Stomach smooth muscle (tissue), 2 donors: ENCODE measurements around the gene SFXN5.

ENCODE experiments used
- H3K27ac ChIP-seq: one replicate; pipeline ENCODE4 v1.7.0; 2013; ENCODE audit warnings: mild to moderate bottlenecking, low read length, inconsistent platforms
- H3K27me3 ChIP-seq, 2 donors: one replicate each; pipeline ENCODE4 v1.7.0; 2013; ENCODE audit warnings: low read length in 2 of 2; ENCODE audit not compliant: insufficient read depth in 2 of 2, control insufficient read depth in 1 of 2
- H3K36me3 ChIP-seq, 2 donors: one replicate each; pipeline ENCODE4 v1.7.0; 2013; ENCODE audit warnings: low read length in 2 of 2; ENCODE audit not compliant: control insufficient read depth in 2 of 2, insufficient read depth in 2 of 2
- H3K4me1 ChIP-seq: one replicate; pipeline ENCODE4 v1.7.0; 2013; ENCODE audit warnings: low read length; ENCODE audit not compliant: control insufficient read depth, insufficient read depth
- H3K4me3 ChIP-seq, 2 donors: one replicate each; pipeline ENCODE4 v1.7.0; 2013; ENCODE audit warnings: low read length in 2 of 2
- H3K9ac ChIP-seq, 2 donors: one replicate each; pipeline ENCODE4 v1.7.0; 2013; ENCODE audit warnings: low read length in 2 of 2, mild to moderate bottlenecking in 1 of 2
- H3K9me3 ChIP-seq, 2 donors: one replicate each; pipeline ENCODE4 v1.7.0; 2013; ENCODE audit warnings: low read length in 2 of 2; ENCODE audit not compliant: control insufficient read depth in 2 of 2
- donor health status: healthy.
- donor health status: Pancreatic carcinoma.

The SFXN5 gene

DNA sequence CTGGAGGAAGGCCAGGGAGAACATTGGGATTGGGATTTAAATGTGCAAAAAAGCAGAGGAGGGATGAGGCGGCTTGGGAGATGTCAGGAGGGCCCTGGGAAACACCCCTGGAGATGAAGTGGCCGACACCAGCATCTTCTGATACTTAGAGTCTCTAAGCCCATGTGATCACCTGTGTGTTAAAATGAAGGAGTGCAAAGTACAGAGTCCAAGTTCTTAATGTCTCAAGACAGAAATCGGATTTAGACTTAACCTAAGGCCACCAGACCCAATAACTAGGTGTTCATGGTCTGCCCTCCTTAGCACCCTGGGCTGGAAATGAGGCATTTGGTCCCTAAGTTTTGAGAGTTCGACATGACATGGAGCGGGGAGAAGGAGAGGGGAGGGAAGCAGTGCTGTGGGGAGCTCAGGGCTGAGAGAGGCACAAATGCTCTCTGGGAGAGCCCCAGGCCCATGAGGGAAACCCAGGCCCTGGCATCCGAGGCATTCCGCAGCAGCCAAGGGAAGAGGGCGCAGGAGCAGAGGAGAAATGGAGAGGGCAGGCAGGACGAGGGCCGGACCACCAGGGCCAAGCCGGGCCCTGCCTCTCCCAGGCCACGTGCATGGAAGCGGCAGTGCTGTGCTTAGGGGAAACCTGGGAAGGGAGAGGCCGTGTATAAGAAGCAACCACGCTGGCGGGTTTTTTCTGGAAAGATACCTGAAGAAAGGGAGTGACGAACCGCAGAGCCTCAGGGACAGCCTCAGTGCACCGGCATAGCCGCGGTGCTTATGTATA lies 63.3 kb downstream of the SFXN5 start:
- Histone ChIP-seq H3K9ac (no peak overlapping the region), H3K4me1 (no peaks in the 10 kb centered on the region), H3K36me3 (peaks cover 0 to 6% of the 10 kb centered on the region in 2 donors), H3K9me3 (no peaks in the 10 kb centered on the region), H3K27ac (no peak overlapping the region), H3K4me3 (no peak overlapping the region), H3K27me3 (no peaks in the 10 kb centered on the region)

- Histone ChIP-seq H3K9ac (no peak overlapping the region), H3K27ac (no peak overlapping the region), H3K36me3 (peaks cover 0 to 6% of the 10 kb centered on the region in 2 donors), H3K4me1 (no peaks in the 10 kb centered on the region), H3K4me3 (no peak overlapping the region), H3K9me3 (no peaks in the 10 kb centered on the region), H3K27me3 (no peaks in the 10 kb centered on the region)
These were observed 64.4 kb downstream of the SFXN5 start for GRCh38 chr2:73006969-73007710.

- H3K36me3 ChIP-seq, result peaks cover 0 to 8% of the 10 kb centered on the region in 2 donors
- no peak overlapping the region for H3K9ac ChIP-seq
- no peak overlapping the region for H3K27ac ChIP-seq
- no peaks in the 10 kb centered on the region for H3K9me3 ChIP-seq
- H3K27me3 ChIP-seq, result no peaks in the 10 kb centered on the region
- no peak overlapping the region for H3K4me3 ChIP-seq
- no peaks in the 10 kb centered on the region for H3K4me1 ChIP-seq
These were observed 66.5 kb downstream of the SFXN5 start for GRCh38 chr2:73004889-73005596.

- H3K4me1 ChIP-seq, result no peaks in the 10 kb centered on the region
- H3K4me3 ChIP-seq, result no peak overlapping the region
- H3K27me3 ChIP-seq, result no peaks in the 10 kb centered on the region
- H3K9ac ChIP-seq, result no peak overlapping the region
- H3K36me3 ChIP-seq, result peaks cover 0 to 8% of the 10 kb centered on the region in 2 donors
- H3K27ac ChIP-seq, result no peak overlapping the region
- H3K9me3 ChIP-seq, result no peaks in the 10 kb centered on the region
These were observed 67.0 kb downstream of the SFXN5 start for GRCh38 chr2:73004466-73004865.

- no peak overlapping the region for H3K27ac ChIP-seq
These were observed 68.5 kb downstream of the SFXN5 start for GRCh38 chr2:73003027-73003426.

DNA sequence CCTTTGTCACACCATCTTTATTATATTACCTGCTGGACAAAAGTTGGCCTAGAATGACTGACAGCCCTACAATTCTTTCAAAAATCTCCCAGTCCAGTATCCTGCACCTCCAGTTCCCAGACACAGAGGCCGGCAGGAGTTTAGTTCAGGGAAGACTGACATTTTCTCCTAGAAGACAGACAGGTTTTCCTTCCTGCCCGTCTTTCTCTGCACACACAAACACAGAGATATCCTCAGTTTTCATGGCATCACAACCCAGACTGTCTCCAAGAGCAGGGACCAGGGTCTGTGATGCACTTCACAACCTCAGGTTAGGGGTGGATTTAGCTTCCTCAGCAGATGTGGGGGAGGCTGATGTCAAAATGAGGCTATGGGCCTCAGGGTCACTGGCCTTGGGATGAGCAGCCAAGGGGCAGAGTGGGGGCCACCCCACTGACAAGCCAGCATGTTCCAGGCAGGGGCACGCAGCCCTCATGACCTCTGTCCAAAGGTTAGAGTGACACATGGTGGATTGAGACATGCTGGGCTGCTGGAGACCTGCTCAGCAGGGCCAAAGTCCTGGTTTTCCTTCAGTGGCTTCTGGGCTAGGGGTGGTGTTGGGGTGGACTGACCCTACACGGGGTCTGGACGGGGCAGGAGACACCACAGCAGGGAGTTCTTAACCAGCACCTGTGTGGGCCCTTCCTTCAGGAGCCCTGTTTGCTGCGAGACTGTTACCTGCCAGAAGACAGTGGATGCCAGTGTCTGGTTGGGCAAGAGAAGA lies 70.5 kb downstream of the SFXN5 start:
- H3K27me3 ChIP-seq, result no peaks in the 10 kb centered on the region
- H3K27ac ChIP-seq, result no peak overlapping the region
- H3K9ac ChIP-seq, result no peak overlapping the region
- H3K4me1 ChIP-seq, result no peaks in the 10 kb centered on the region
- no peak overlapping the region for H3K4me3 ChIP-seq
- H3K36me3 ChIP-seq, result peaks cover 0 to 2% of the 10 kb centered on the region in 2 donors
- H3K9me3 ChIP-seq, result no peaks in the 10 kb centered on the region

More at GRCh38 chr2:73003027-73003426, 68.5 kb downstream of the SFXN5 start:
- no peak overlapping the region for H3K4me3 ChIP-seq
- peaks cover 0 to 2% of the 10 kb centered on the region in 2 donors for H3K36me3 ChIP-seq
- no peaks in the 10 kb centered on the region for H3K27me3 ChIP-seq
- H3K9ac ChIP-seq, result no peak overlapping the region
- H3K4me1 ChIP-seq, result no peaks in the 10 kb centered on the region
- H3K9me3 ChIP-seq, result no peaks in the 10 kb centered on the region

- Histone ChIP-seq H3K4me1 (no peaks in the 10 kb centered on the region), H3K9ac (no peak overlapping the region), H3K9me3 (no peaks in the 10 kb centered on the region), H3K4me3 (no peak overlapping the region), H3K27me3 (no peaks in the 10 kb centered on the region), H3K27ac (no peak overlapping the region), H3K36me3 (peaks cover 0 to 2% of the 10 kb centered on the region in 2 donors)
These were observed 71.5 kb downstream of the SFXN5 start for GRCh38 chr2:72999729-73000725.

DNA sequence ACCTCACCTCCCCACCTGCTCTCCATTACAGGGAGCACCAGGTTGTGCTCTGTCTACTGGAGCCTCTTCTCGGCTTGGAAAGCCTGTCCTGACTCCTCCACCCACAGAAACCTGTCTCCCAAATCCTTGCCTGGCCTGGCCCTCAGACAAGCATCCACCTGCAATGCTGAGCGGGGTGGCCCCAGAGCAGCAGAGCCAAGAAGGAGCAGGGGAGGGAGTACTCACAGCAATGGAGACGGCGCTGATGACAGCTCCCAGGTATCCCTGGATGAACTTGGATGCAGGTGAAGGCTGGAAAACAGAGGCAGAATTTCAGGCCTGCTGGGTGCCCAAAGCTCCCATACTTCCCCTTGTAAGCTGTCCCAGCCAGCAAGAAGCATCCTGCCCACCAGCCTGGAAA lies 72.8 kb downstream of the SFXN5 start:
- Histone ChIP-seq H3K27me3 (no peaks in the 10 kb centered on the region), H3K4me3 (no peak overlapping the region), H3K4me1 (no peaks in the 10 kb centered on the region), H3K36me3 (peaks cover 0 to 2% of the 10 kb centered on the region in 2 donors), H3K9ac (no peak overlapping the region), H3K27ac (no peak overlapping the region), H3K9me3 (no peaks in the 10 kb centered on the region)

- Histone ChIP-seq H3K27me3 (no peaks in the 10 kb centered on the region), H3K9ac (no peak overlapping the region), H3K4me1 (no peaks in the 10 kb centered on the region), H3K9me3 (no peaks in the 10 kb centered on the region), H3K4me3 (no peak overlapping the region), H3K27ac (no peak overlapping the region), H3K36me3 (peaks cover 0 to 2% of the 10 kb centered on the region in 2 donors)
These were observed 73.3 kb downstream of the SFXN5 start for GRCh38 chr2:72998234-72998651.
